Tibial nerve (tissue), 4 donors: ENCODE data around the gene SCRG1.

Experiments
- EP300 ChIP-seq, 2 donors: sonication (generic); formaldehyde crosslinking; IDR thresholded peaks; one replicate each; pipeline ENCODE4 v1.6.1; 2017; ENCODE audit warnings: antibody characterized with exemption in 2 of 2, mild to moderate bottlenecking in 1 of 2
- POLR2A ChIP-seq, 2 donors: fragments of 450-650 bp; IDR thresholded peaks; one replicate each; pipeline ENCODE4 v1.6.1; 2017; ENCODE audit warnings: antibody characterized with exemption in 2 of 2, mild to moderate bottlenecking in 2 of 2, moderate library complexity in 2 of 2
- TF ChIP-seq, protein P1 (sequence below), 5 experiments: fragments of 200-600 bp in 3 of 5; fragments of 450-650 bp in 2 of 5; sonication (generic) in 3 of 5; IDR thresholded peaks; one replicate each; pipeline ENCODE4 v1.5.1; 2016 to 2019; ENCODE audit warnings: antibody characterized with exemption in 5 of 5, mild to moderate bottlenecking in 3 of 5, moderate library complexity in 2 of 5

DNA sequence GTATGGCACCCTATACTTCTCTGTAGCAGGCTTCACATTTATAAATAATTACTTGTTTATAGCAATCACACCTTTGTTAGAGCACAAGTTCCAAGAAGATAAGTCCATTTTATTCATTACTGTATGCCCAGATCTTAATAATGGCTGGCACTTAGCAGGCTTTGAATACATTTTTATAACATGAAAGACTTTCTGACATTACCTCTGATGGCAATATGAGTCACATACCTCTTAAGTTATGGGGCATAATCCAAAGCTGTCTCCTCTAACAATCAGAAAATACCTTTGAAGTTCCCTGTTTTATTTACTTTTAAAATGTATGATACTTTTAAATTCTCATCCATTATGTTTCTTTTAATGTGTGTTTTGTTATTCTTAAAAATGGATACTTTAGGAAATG is 12.2 kb downstream of the SCRG1 start:
- TF ChIP-seq, protein P1, sequence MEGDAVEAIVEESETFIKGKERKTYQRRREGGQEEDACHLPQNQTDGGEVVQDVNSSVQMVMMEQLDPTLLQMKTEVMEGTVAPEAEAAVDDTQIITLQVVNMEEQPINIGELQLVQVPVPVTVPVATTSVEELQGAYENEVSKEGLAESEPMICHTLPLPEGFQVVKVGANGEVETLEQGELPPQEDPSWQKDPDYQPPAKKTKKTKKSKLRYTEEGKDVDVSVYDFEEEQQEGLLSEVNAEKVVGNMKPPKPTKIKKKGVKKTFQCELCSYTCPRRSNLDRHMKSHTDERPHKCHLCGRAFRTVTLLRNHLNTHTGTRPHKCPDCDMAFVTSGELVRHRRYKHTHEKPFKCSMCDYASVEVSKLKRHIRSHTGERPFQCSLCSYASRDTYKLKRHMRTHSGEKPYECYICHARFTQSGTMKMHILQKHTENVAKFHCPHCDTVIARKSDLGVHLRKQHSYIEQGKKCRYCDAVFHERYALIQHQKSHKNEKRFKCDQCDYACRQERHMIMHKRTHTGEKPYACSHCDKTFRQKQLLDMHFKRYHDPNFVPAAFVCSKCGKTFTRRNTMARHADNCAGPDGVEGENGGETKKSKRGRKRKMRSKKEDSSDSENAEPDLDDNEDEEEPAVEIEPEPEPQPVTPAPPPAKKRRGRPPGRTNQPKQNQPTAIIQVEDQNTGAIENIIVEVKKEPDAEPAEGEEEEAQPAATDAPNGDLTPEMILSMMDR (IDR thresholded peaks at IDR 0.05): no peak
- TF ChIP-seq EP300 (IDR thresholded peaks at IDR 0.05) (no peak), POLR2A (IDR thresholded peaks at IDR 0.05) (no peak)
